Cerebellar cortex (tissue), 1 donor: ENCODE results near the gene CHMP1A.
"Not testable (repeated sequence)": the region's sequence is repeated elsewhere in the genome, so short reads cannot be mapped to it uniquely, and the experiment has no call there.

ENCODE experiments used
- DNase-seq: peaks from one replicate; pipeline ENCODE4 v3.0.0-alpha.2; 2015; ENCODE audit warnings: low spot score

The CHMP1A gene

GRCh38 chr16:89657442-89658220 lies at the start of gene CHMP1A, which contains the start of gene SPATA33:
TSS of gene CHMP1A (minus strand) at chr16:89657708. CDS start at chr16:89657588, 120 bp downstream.
TSS of gene SPATA33 (plus strand) at chr16:89657836. CDS start at chr16:89657912, 76 bp downstream.
- peak; percentile 78 for DNase-seq

GRCh38 chr16:89706518-89707260 lies 49.2 kb upstream of the CHMP1A start:
- DNase-seq = no peak

DNA sequence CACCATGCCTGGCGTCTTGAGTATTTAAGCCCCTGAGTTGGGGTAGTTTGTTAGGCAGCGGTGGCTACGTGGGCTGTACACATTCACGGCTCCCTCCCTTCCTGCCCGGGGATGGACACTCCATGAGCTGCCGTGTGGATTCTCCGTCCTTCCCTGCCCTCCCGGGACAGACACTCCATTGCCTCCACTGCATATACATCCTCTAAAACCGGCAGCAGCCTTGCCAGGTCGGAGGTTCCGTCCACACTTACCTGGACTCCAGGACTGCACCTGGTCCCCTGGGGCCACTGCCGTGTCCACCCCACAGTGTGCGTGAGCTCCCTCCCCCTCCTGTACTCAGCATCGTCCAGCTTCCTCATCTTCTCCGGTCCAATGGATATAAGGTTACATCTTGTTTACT lies 47.5 kb upstream of the CHMP1A start:
- DNase-seq = no peak

DNA sequence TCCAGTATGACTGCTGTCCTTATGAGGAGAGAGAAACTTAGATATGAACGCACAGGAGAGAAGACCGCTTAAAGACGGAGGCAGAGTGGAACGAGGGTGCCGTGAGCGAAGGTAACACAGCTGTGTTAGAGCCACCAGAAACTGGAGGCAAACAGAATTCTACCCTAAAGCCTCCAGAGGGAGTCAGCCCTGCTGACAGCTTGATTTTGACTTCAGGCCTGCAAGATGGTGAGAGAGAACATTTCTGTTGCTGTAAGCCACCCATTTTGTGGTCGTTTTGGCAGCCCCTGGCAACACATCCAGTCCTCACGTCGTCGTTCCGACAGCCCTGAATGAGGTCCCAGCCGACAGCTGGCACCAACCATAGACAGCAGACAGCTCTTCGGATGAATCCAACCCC lies 46.8 kb upstream of the CHMP1A start:
- DNase-seq = no peak

GRCh38 chr16:89701425-89702406 lies 44.2 kb upstream of the CHMP1A start, which contains the start of gene SPATA2L:
TSS of gene SPATA2L (minus strand) at chr16:89701705. CDS start at chr16:89701232, 473 bp downstream.
- peak; percentile 95 for DNase-seq

GRCh38 chr16:89700649-89701424 lies 43.3 kb upstream of the CHMP1A start:
- DNase-seq = peak; percentile 42

DNA sequence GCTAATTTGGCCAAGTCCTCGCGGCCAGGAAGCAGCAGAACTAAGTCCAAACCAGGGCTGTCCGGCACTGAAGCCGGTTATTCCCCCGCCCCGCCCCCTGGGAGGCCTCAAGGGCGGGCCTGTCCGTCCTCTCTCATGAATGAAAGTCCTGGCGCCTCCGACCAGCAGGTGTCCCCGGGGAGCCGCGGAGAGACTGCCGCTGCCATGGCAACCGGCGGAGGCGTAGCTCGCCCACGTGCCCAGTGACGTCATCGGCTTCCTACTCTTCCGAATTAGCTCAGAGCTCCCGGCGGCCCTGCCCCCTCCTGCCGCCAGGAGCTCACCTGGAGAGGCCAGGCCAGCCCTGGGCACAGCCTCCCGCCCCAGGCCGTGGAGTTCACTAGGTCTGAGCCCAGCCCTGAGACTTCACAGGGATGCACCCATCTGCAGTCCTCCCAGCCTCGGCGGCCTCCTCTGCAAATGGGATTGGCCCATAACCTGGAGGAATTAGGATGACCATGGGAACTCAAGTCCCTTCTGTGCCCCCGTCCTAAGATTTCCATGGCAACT lies 42.7 kb upstream of the CHMP1A start:
- peak; percentile 100 for DNase-seq

DNA sequence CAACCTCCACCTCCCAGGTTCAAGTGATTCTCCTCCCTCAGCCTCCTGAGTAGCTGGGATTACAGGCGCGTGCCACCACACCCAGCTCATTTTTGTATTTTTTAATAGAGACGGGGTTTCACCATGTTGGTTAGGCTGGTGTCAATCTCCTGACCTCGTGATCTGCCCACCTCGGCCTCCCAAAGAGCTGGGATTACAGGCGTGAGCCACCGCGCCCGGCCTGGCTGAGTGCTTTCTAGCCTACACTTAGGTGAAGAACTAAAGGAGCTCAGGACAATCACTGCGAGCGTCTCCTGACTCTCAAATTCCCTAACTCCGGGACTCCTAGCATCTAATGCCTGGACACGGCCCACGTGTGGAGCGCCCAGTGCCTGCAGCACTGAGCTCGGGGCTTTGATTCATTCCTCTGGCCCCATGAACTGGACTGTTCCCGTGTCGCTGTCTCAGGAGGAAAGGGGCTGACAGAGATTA lies 42.2 kb upstream of the CHMP1A start:
- DNase-seq = not testable (repeated sequence)

GRCh38 chr16:89698717-89699116 lies 41.2 kb upstream of the CHMP1A start:
- not testable (repeated sequence) for DNase-seq

DNA sequence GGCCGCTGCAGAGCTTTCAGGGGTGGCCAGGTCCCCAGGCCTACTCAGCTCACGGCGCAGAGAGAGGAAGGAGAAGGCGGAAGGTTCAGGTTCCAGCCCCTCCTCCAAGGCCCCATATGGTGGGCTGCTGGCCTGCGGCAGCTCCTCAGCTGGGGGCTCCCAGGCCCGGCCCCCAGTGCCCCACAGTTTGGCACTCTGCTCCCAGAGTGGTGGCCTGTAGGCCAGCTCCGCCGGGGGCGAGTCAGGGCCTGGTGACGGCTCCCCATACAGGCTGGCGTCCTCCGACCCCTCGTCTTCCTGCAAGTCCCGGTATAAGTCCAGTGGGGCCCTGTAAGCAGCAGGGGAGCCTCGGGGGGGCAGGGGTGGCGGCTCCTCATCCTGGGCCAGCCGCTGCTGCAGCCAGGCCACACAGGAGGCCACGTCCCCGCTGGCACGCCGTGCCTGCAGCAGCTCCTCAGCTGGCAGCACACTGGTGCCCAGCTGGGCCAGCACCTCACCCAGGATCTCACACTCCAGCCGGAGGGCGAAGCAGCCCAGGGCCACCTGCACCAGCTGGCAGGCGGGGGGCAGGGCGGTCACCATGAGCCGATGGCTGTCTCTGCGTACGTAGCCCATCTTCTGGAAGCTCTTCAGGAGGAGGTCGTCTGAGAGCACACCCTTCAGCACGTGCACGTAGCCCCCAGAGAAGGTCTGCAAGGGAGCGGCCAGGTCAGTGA lies 40.3 kb upstream of the CHMP1A start:
- DNase-seq = no peak

GRCh38 chr16:89697161-89697615 lies 39.7 kb upstream of the CHMP1A start:
- DNase-seq = no peak

- DNase-seq = no peak
Observed at GRCh38 chr16:89696670-89697128, 39.2 kb upstream of the CHMP1A start.

GRCh38 chr16:89695875-89696669 lies 38.6 kb upstream of the CHMP1A start:
- peak; percentile 36 for DNase-seq

- DNase-seq = no peak
Observed at GRCh38 chr16:89695086-89695874, 37.8 kb upstream of the CHMP1A start.

GRCh38 chr16:89694784-89695085 lies 37.2 kb upstream of the CHMP1A start:
- DNase-seq = not testable (repeated sequence)

DNA sequence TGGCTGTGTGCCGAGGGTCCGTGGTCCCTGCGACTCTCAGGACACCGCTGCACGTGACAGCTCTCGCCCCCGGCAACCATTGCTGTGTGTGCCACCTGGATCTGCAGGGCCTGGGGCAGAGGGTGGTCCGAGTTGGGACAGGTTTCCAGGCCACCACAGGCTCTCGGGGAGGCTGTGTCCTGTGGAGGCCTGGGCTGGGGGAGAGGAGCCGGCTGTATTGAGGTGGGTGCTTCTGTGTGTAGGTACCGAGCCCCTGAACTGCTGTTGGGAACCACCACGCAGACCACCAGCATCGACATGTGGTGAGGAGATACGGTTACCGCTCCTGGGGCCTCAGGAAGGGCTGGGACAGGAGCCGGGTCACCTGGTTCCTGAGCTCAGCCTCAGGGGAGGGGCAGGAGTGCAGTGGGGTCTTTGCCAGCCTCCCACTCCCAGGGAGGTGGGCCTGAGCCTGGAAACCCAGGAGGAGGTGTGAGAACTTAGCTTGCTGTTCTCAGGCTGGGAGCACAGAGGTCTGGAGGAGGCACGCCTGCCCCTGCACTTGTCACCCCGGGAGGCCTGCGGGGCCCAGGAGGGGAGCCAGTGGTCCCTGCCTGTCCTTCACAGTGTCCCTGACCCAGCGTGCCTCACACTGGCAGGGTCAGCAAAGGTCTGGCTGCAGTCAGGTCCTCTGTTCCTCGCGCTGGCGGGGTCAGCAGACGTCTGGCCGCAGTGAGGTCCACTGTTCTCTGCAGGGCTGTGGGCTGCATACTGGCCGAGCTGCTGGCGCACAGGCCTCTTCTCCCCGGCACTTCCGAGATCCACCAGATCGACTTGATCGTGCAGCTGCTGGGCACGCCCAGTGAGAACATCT lies 36.6 kb upstream of the CHMP1A start:
- DNase-seq = no peak

GRCh38 chr16:89693289-89693731 lies 35.8 kb upstream of the CHMP1A start:
- no peak for DNase-seq
